WTC11 (cell line): ENCODE measurements around the gene FCSK. TPM values are rescaled to one million over a fixed set of nuclear protein-coding genes. Genes with fewer than 3 reads are reported as not detected.
A peak's percentile ranks its signal among the peaks of the same experiment; 100 is the strongest.

Source experiments
- ATAC-seq: fragments of 200-7000 bp; cut with Tn5 transposase; 2 replicates; pipeline ENCODE4 v1.10.0; 2021; ENCODE audit warnings: mild to moderate bottlenecking, moderate library complexity
- CTCF ChIA-PET: fragments of 300-600 bp; sonication (Branson Sonifier 250); formaldehyde crosslinking; loops from one replicate; lab custom pipeline; 2021; ENCODE audit warnings: antibody characterized with exemption; lab: Charles Lee
- POLR2A ChIA-PET: fragments of 350-600 bp; sonication (Branson Sonifier 250); formaldehyde crosslinking; loops from one replicate; lab custom pipeline; 2021; ENCODE audit warnings: antibody characterized with exemption; lab: Charles Lee
- DNase-seq: peaks from one replicate; pipeline ENCODE4 v3.0.0; 2021; ENCODE audit warnings: low spot score
- H3K27ac Mint-ChIP-seq: 2 replicates; pipeline ENCODE4 v1.8.0; 2021; ENCODE audit warnings: mixed read lengths
- H3K27me3 Mint-ChIP-seq: 2 replicates; pipeline ENCODE4 v1.8.0; 2021; ENCODE audit warnings: low read depth, mild to moderate bottlenecking, moderate library complexity, mixed read lengths
- H3K36me3 Mint-ChIP-seq: 2 replicates; pipeline ENCODE4 v1.8.0; 2021; ENCODE audit warnings: mixed read lengths
- H3K4me1 Mint-ChIP-seq: 2 replicates; pipeline ENCODE4 v1.8.0; 2022; ENCODE audit warnings: mixed read lengths
- H3K4me3 Mint-ChIP-seq: 2 replicates; pipeline ENCODE4 v1.8.0; 2021; ENCODE audit warnings: mild to moderate bottlenecking, moderate library complexity, mixed read lengths
- H3K9me3 Mint-ChIP-seq: 2 replicates; pipeline ENCODE4 v1.8.0; 2021; ENCODE audit warnings: mixed read lengths
- ARID4B ChIP-seq: sonication (generic); formaldehyde crosslinking; IDR thresholded peaks from 2 replicates; pipeline ENCODE4 v1.8.0; 2023; ENCODE audit warnings: missing genetic modification reagents, mild to moderate bottlenecking, borderline replicate concordance
- CREB1 ChIP-seq: sonication (generic); formaldehyde crosslinking; IDR thresholded peaks from 2 replicates; pipeline ENCODE4 v1.8.0; 2023; ENCODE audit warnings: mild to moderate bottlenecking, missing genetic modification reagents
- E2F4 ChIP-seq: sonication (generic); formaldehyde crosslinking; IDR thresholded peaks from 2 replicates; pipeline ENCODE4 v1.8.1; 2022; ENCODE audit warnings: low read depth, mild to moderate bottlenecking, moderate library complexity, missing genetic modification reagents, borderline replicate concordance
- ERG ChIP-seq: fragments of 250-450 bp; sonication (Bioruptor Pico); IDR thresholded peaks from 2 replicates; pipeline ENCODE4 v1.8.0; 2021; ENCODE audit warnings: mild to moderate bottlenecking
- FOXK1 ChIP-seq: sonication (generic); formaldehyde crosslinking; IDR thresholded peaks from 2 replicates; pipeline ENCODE4 v1.8.0; 2022; ENCODE audit warnings: mild to moderate bottlenecking, moderate library complexity, missing genetic modification reagents
- FOXP1 ChIP-seq: sonication (generic); formaldehyde crosslinking; IDR thresholded peaks from 2 replicates; pipeline ENCODE4 v1.8.0; 2022; ENCODE audit warnings: missing genetic modification reagents, mild to moderate bottlenecking, moderate library complexity, borderline replicate concordance
- JUN ChIP-seq: sonication (generic); formaldehyde crosslinking; IDR thresholded peaks from 2 replicates; pipeline ENCODE4 v1.8.0; 2023; ENCODE audit warnings: mild to moderate bottlenecking, missing genetic modification reagents
- NFATC4 ChIP-seq: fragments of 250-450 bp; sonication (Bioruptor Pico); IDR thresholded peaks from 2 replicates; pipeline ENCODE4 v1.9.0; 2021; ENCODE audit warnings: mild to moderate bottlenecking
- NFYB ChIP-seq: sonication (generic); formaldehyde crosslinking; conservative IDR thresholded peaks from 2 replicates; pipeline ENCODE4 v1.8.0; 2022; ENCODE audit warnings: low read depth, missing genetic modification reagents
- NR1H2 ChIP-seq: sonication (generic); formaldehyde crosslinking; IDR thresholded peaks from 2 replicates; pipeline ENCODE4 v1.9.0; 2021; ENCODE audit warnings: mild to moderate bottlenecking, moderate library complexity, missing genetic modification reagents
- SOX15 ChIP-seq: fragments of 250-450 bp; sonication (Bioruptor Pico); IDR thresholded peaks from 2 replicates; pipeline ENCODE4 v1.9.0; 2021; ENCODE audit warnings: mild to moderate bottlenecking
- SP1 ChIP-seq: sonication (generic); formaldehyde crosslinking; conservative IDR thresholded peaks from 2 replicates; pipeline ENCODE4 v1.8.1; 2022; ENCODE audit warnings: missing genetic modification reagents
- TP53 ChIP-seq: sonication (generic); formaldehyde crosslinking; IDR thresholded peaks from 2 replicates; pipeline ENCODE4 v1.8.1; 2023; ENCODE audit warnings: mild to moderate bottlenecking, missing genetic modification reagents
- ZBTB21 ChIP-seq: sonication (generic); formaldehyde crosslinking; IDR thresholded peaks from 2 replicates; pipeline ENCODE4 v1.8.1; 2023; ENCODE audit warnings: mild to moderate bottlenecking, missing genetic modification reagents, borderline replicate concordance
- ZNF121 ChIP-seq: sonication (generic); formaldehyde crosslinking; IDR thresholded peaks from 2 replicates; pipeline ENCODE4 v1.8.0; 2023; ENCODE audit warnings: missing genetic modification reagents
- ZNF138 ChIP-seq: sonication (generic); formaldehyde crosslinking; conservative IDR thresholded peaks from 2 replicates; pipeline ENCODE4 v1.8.1; 2022; ENCODE audit warnings: mild to moderate bottlenecking, moderate library complexity, missing genetic modification reagents
- total RNA-seq: library from RNA; stranded (reverse); gene quantifications from 3 replicates; pipeline ENCODE4 v1.2.3, GENCODE V29; 2021

The FCSK gene
- total RNA-seq, 1 experiment from 2014 or later, result 10.6 TPM

DNA sequence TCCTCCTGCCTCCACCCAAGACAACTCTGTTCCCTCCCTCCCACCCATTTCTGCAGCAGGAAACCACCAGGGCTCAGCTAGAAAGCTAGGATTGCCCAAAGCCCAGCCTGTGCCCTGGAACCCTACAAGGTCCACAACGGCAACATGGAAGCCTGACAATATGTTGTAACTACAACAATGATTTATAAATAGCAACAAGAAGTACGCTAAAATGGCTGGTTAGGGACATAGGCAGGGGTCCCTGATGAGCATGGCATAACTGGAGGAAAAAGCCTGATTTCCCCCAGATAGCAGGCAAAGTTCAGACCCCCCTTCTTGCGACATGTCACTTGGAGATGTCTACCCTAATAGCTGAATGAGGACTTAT lies 22.1 kb upstream of the FCSK start (continued):
- TF ChIP-seq ZBTB21 (no peak), SP1 (CRISPR knock-in tag) (no peak), ERG (CRISPR knock-in tag) (no peak), JUN (no peak), ZNF138 (CRISPR knock-in tag) (no peak), CREB1 (CRISPR knock-in tag) (no peak)

GRCh38 chr16:70432723-70433457 lies 21.5 kb upstream of the FCSK start:
- H3K36me3 Mint-ChIP-seq, result peaks cover 9% of the 10 kb centered on the region; the same call in 1 of the 2 replicates
- H3K27me3 Mint-ChIP-seq, result no peaks in the 10 kb centered on the region
- peaks cover 76% of the 10 kb centered on the region for H3K4me1 Mint-ChIP-seq
- H3K9me3 Mint-ChIP-seq, result no peaks in the 10 kb centered on the region
- peak overlapping the region; percentile 86 for H3K27ac Mint-ChIP-seq
- DNase-seq (no peak), ATAC-seq (no peak)
- H3K4me3 Mint-ChIP-seq, result no peak overlapping the region
- no peak for TF ChIP-seq ARID4B (CRISPR knock-in tag)
- no peak for TF ChIP-seq ZNF121 (CRISPR knock-in tag)
- no peak for TF ChIP-seq SOX15 (CRISPR knock-in tag)
- no peak for TF ChIP-seq NFATC4 (CRISPR knock-in tag)
- no peak for TF ChIP-seq JUN
- no peak for TF ChIP-seq FOXP1 (CRISPR knock-in tag)
- no peak for TF ChIP-seq FOXK1 (CRISPR knock-in tag)
- no peak for TF ChIP-seq E2F4 (CRISPR knock-in tag)
- TF ChIP-seq NR1H2 (CRISPR knock-in tag), result no peak
- no peak for TF ChIP-seq NFYB
- no peak for TF ChIP-seq ERG (CRISPR knock-in tag)
- no peak for TF ChIP-seq TP53 (CRISPR knock-in tag)
- ChIA-PET POLR2A (interaction anchor here (0.5 to 1.5 kb wide), 3 partner anchors 11 to 76 kb away, joined by 3 to 4 read pairs (median 3); no protein-coding TSS in a partner anchor), CTCF (interaction anchor here (0.6 to 2.8 kb wide), 3 partner anchors 24 to 52 kb away, joined by 3 to 10 read pairs (median 5); no protein-coding TSS in a partner anchor)
